ENCODE measurements around the gene GIT1.
"Not testable (repeated sequence)": the region's sequence is repeated elsewhere in the genome, so short reads cannot be mapped to it uniquely, and the experiment has no call there.

The GIT1 gene

DNA sequence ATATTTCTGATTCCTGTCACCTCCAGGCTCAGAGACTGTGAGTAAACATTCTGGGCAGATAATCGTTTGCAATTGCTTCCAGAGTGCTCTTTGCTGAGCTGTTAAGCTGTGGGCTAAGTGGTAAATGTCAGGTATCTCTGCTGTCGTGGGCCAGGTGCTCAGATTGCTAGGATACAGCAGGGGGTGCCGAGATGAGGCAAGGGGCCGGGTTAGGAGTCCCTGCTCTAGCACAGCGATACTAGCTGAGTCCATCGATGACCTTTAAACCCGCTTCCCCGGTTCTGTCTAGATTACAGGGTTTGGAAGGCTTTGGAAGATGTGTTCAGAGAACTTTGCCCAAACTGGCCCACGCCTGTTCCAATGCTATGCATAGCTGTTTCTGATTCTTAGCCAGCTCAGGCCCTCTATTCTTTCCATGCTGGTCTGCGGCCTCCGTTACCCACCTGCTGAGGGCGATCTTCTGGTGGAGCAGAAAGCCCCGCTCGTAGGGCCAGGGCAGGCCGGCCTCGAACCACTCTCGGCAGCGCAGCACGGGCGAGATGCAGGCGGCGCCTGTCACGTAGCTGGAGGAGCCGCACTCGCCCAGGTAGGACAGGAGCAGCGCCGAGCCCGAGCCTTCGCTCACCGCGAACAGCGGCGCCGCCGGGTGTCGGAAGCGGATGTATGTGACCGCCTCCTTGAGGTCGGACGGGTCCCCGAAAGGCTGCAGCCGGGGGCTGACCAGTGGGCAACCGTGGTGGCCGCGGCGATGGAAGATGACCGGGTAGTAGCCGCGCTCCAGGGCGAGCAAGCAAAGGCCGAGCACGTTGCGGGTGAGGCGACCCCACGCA lies 23.6 kb downstream of the GIT1 start:
- DNase-seq = peak; percentile 43

- DNase-seq = no peak
These were observed 25.6 kb downstream of the GIT1 start for GRCh38 chr17:29563816-29564215.

GRCh38 chr17:29562615-29563014 lies 26.8 kb downstream of the GIT1 start:
- no peak for DNase-seq

- no peak for DNase-seq
These were observed 27.6 kb downstream of the GIT1 start for GRCh38 chr17:29561554-29562517.

- no peak for DNase-seq
These were observed 29.1 kb downstream of the GIT1 start for GRCh38 chr17:29560316-29560715.

DNA sequence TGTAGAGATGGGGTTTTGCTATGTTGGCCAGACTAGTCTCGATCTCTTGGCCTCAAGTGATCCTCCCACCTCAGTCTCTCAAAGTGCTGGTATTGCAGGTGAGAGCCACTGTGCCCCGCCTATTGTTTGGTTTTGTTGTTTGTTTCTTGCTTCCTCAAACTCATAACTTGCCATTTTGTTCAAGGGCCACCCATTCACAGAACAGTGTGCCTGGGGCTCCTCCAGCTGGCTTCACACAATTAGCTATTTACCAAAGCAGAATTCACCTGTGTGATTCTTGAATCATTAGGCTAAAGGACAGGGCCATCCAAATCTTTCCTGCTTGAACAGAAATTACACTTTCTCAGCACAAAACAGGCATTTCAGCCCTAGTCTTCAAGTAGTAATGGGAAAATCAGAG lies 29.8 kb downstream of the GIT1 start:
- no peak for DNase-seq

- DNase-seq = not testable (repeated sequence)
These were observed 31.3 kb downstream of the GIT1 start for GRCh38 chr17:29558139-29558538.

GRCh38 chr17:29557739-29558116 lies 31.7 kb downstream of the GIT1 start:
- DNase-seq = no peak

- peak; percentile 76 for DNase-seq
These were observed 32.2 kb downstream of the GIT1 start for GRCh38 chr17:29557085-29557738.

GRCh38 chr17:29555840-29556239 lies 33.6 kb downstream of the GIT1 start:
- no peak for DNase-seq

DNA sequence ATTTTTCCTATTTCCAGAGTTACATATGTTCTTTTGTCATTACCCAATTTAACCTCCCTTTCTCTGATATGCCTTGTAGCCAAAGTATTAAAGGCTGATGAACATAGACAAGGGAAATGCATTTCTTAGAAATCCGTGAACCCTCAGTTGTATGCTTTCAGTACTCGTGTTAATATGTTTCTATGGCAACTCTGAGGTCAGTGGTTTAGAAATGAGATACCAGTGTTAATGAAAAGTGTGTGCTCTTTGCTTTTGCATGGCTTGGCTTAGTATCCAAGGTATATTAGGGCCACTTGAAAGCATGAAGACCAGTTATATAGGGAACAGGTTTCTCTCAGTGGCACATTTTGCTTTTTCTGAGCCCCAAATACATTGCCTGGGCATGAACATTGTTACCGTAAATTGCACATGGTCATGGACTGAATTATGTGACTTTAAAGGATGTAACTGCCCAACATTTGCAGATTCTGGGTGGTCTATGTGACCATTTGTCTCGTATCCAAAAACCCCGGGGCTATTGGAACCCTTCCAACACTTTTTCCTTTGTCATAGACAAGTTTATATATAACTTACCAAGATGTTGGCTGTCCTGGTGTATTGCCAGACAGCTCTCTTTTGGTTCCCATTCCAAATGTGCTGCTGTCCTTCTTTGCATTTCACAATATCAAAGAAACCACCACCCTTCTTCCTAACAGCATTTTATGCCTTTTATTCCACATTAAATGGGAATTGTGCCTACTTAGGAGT lies 40.1 kb downstream of the GIT1 start:
- peak; percentile 24 for DNase-seq

DNA sequence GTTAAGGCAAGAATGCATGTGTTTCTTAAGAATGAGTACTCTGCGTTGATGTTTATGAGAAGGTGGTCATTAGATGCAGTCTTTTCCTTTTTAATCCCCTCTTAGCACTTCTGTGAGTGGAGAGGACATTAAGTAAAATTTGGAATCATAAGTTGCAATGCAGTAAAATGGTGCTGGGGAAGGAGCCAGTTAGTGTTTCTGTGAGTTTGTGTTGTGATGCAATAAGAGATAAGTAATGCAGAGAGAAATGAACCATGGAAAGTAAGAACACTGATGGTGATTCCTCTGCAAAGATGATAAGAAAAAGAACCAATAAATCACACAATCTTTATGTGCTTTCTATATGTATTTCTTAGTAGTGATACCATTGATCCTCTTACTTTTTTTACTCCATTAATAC lies 42.6 kb downstream of the GIT1 start:
- no peak for DNase-seq

DNA sequence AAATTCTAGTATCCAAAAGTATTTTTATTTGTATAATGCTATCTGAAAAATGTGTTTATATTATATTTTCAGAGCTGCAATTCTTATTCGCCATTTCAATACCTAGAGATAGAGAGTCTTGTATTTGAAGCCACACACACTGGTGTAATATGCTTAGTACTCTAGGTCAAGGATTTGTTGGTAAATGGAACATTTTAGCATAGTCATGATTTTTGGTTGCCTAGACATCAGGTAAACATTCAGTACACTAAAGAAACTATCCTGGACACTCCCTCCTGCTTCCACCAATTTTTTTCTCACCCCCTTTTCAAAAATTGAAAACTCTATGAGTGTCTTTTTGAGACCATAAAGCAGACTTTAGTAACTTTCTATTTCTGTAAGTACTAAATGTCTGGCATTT lies 43.4 kb downstream of the GIT1 start:
- no peak for DNase-seq

- DNase-seq = no peak
These were observed 45.4 kb downstream of the GIT1 start for GRCh38 chr17:29544066-29544465.

GRCh38 chr17:29533976-29534375 lies 55.5 kb downstream of the GIT1 start:
- DNase-seq = no peak

DNA sequence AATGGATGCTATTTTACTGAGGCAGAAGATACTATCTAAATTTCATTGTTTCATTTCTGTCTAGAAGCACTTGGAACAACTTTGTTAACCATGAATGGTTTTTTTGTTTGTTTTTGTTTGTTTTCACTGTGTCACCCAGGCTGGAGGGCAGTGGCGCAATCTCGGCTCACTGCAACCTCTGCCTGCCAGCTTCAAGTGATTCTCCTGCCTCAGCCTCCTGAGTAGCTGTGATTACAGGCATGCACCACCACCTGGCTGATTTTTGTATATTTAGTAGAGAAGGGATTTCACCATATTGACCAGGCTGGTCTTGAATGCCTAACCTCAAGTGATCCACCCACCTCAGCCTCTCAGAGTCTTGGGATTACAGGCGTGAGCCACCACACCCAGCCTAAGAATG lies 63.1 kb downstream of the GIT1 start:
- no peak for DNase-seq

DNA sequence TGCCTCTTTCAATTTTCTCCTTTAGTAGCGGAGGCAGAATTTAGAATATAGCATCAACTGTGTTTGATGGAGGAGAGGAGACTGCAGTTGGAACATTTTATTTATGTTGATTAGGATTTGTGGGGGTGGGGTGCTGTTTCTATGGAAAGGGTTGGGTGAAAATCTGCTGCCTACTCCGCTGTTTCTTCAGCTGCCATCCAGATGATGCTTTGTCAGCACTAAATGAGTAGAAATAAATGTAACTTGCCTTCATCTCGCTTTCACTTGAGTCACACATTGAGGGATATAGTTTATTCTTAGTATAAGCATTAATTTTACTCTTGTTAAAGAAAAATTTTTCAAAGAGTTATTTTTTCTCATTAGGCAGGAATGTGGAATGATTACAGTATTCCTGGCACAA lies 64.8 kb downstream of the GIT1 start:
- no peak for DNase-seq
